Measurements from ENCODE around the gene SSBP3.

Gene SSBP3

DNA sequence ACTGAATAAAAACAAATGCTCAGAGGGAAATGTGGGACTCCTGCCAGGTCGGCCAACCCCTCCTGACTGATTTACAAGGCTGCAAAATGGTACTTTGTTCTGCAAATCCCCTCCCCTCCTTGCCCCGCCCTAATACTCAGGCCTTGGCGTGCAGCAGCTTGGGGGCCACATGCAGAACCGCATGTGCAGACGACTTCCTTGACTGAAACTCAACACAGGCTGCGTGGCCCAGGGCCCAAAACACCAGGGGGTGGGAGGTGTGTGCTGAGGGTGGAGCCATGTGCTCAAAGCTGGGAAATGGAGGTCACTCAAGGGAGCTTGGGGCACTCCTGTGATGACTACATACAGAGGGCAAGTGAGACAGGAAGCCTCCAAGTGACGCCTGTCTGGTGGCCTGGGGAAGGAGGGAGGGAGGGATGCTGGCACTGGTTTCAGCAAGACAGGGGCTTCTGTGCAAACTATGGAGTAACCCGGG, 119.0 kb downstream of the SSBP3 start:
- Histone ChIP-seq H3K27ac (ENCODE audit: low read length) (no peak overlapping the region), H3K4me1 (ENCODE audit: low read length) (no peaks in the 10 kb centered on the region), H2AFZ (ENCODE audit: low read depth, low read length) (no peak overlapping the region), H3K27me3 (ENCODE audit: low read depth, low read length) (no peaks in the 10 kb centered on the region), H3K4me3 (ENCODE audit: low read length) (no peak overlapping the region), H3K79me2 (ENCODE audit: low read length) (no peaks in the 10 kb centered on the region), H3K9ac (ENCODE audit: low read length) (no peak overlapping the region), H3K4me2 (ENCODE audit: low read length) (no peak overlapping the region), H3K36me3 (replicated peaks; ENCODE audit: low read depth, low read length) (no peaks in the 10 kb centered on the region), H4K20me1 (ENCODE audit: insufficient read depth, low read length) (no peaks in the 10 kb centered on the region), H3K9me3 (ENCODE audit: insufficient read depth, low read length) (no peaks in the 10 kb centered on the region)
- TF ChIP-seq EZH2phosphoT487 (IDR thresholded peaks at IDR 0.05; ENCODE audit: low read depth), result no peak
- TF ChIP-seq, protein P1, sequence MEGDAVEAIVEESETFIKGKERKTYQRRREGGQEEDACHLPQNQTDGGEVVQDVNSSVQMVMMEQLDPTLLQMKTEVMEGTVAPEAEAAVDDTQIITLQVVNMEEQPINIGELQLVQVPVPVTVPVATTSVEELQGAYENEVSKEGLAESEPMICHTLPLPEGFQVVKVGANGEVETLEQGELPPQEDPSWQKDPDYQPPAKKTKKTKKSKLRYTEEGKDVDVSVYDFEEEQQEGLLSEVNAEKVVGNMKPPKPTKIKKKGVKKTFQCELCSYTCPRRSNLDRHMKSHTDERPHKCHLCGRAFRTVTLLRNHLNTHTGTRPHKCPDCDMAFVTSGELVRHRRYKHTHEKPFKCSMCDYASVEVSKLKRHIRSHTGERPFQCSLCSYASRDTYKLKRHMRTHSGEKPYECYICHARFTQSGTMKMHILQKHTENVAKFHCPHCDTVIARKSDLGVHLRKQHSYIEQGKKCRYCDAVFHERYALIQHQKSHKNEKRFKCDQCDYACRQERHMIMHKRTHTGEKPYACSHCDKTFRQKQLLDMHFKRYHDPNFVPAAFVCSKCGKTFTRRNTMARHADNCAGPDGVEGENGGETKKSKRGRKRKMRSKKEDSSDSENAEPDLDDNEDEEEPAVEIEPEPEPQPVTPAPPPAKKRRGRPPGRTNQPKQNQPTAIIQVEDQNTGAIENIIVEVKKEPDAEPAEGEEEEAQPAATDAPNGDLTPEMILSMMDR (IDR thresholded peaks at IDR 0.05; ENCODE audit: low read depth, low read length), result no peak

DNA sequence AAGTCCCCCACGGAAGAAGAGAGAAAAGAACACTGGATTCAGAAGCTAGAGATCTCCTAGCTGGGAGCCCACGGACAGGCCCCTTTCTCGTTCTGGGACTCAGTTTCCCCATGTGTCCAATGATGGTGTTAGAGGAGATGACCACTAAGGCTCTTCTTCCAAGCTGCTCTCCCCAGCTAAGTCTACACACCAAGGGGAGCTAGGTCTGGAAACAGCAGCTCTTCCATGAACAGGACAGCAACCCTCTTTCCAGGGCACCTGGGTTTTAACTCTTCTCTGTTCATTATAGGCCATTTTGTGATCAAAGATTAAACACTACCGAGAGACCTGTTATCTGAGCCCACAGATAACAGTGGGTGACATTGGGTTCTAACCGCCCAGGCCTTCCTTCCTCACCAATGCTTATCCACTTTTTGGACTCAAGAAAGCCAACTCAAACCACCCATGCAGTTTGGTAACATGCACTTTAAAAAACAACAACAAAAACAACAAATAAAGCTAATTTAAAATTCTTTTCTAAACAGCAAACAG, 120.3 kb downstream of the SSBP3 start:
- H3K27ac ChIP-seq (ENCODE audit: low read length), result no peak overlapping the region
- no peaks in the 10 kb centered on the region for H3K36me3 ChIP-seq (replicated peaks; ENCODE audit: low read depth, low read length)
- no peaks in the 10 kb centered on the region for H4K20me1 ChIP-seq (ENCODE audit: insufficient read depth, low read length)
- H3K4me2 ChIP-seq (ENCODE audit: low read length), result no peak overlapping the region
- H3K9me3 ChIP-seq (ENCODE audit: insufficient read depth, low read length), result no peaks in the 10 kb centered on the region
- no peak overlapping the region for H2AFZ ChIP-seq (ENCODE audit: low read depth, low read length)
- no peak overlapping the region for H3K4me3 ChIP-seq (ENCODE audit: low read length)
- no peaks in the 10 kb centered on the region for H3K79me2 ChIP-seq (ENCODE audit: low read length)
- TF ChIP-seq, protein P1 (IDR thresholded peaks at IDR 0.05; ENCODE audit: low read depth, low read length), result no peak
- TF ChIP-seq EZH2phosphoT487 (IDR thresholded peaks at IDR 0.05; ENCODE audit: low read depth), result no peak
- H3K9ac ChIP-seq (ENCODE audit: low read length), result no peak overlapping the region
- H3K27me3 ChIP-seq (ENCODE audit: low read depth, low read length), result no peaks in the 10 kb centered on the region
- H3K4me1 ChIP-seq (ENCODE audit: low read length), result no peaks in the 10 kb centered on the region

DNA sequence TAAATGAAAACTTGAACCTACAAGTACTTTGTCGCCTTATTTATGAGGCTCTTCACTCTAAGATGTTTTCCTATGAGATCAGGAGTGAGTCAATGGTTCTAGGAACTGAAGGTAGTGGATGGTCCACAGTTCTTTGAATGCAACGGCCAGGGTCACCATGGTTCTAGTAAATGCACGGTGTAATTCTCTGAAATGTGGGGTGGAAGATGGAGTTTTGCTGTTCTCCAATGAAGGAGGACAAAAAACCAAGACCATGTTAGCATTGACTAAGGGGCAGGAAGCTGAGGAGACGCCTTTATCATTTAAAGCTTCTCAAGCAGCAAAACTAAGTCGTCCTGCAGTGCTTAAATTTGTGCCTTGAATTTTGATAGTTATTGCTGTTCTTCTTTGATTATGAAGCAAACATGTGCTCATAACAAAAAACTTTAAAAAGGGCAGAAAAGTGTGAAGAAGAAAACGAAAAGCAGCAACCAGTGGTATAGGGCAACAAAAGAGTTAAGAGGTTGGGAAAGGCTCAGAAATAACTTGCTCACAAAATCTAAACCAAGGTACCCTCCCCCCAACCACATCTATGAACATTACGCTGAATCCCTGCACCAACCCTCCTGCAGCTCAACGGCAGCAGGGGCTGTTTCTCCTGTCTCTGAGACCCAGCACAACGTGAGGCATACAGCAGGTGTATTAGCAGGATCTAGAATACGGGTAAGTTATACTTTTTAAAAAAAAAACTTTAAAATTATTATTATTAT, 121.2 kb downstream of the SSBP3 start:
- Histone ChIP-seq H3K9ac (ENCODE audit: low read length) (no peak overlapping the region), H3K79me2 (ENCODE audit: low read length) (no peaks in the 10 kb centered on the region), H3K27me3 (ENCODE audit: low read depth, low read length) (no peaks in the 10 kb centered on the region), H3K27ac (ENCODE audit: low read length) (no peak overlapping the region), H3K4me3 (ENCODE audit: low read length) (no peak overlapping the region), H3K9me3 (ENCODE audit: insufficient read depth, low read length) (no peaks in the 10 kb centered on the region), H3K4me2 (ENCODE audit: low read length) (no peak overlapping the region), H3K4me1 (ENCODE audit: low read length) (no peaks in the 10 kb centered on the region), H3K36me3 (replicated peaks; ENCODE audit: low read depth, low read length) (no peaks in the 10 kb centered on the region), H2AFZ (ENCODE audit: low read depth, low read length) (no peak overlapping the region), H4K20me1 (ENCODE audit: insufficient read depth, low read length) (no peaks in the 10 kb centered on the region)
- no peak for TF ChIP-seq EZH2phosphoT487 (IDR thresholded peaks at IDR 0.05; ENCODE audit: low read depth)
- TF ChIP-seq, protein P1 (IDR thresholded peaks at IDR 0.05; ENCODE audit: low read depth, low read length), result no peak

DNA sequence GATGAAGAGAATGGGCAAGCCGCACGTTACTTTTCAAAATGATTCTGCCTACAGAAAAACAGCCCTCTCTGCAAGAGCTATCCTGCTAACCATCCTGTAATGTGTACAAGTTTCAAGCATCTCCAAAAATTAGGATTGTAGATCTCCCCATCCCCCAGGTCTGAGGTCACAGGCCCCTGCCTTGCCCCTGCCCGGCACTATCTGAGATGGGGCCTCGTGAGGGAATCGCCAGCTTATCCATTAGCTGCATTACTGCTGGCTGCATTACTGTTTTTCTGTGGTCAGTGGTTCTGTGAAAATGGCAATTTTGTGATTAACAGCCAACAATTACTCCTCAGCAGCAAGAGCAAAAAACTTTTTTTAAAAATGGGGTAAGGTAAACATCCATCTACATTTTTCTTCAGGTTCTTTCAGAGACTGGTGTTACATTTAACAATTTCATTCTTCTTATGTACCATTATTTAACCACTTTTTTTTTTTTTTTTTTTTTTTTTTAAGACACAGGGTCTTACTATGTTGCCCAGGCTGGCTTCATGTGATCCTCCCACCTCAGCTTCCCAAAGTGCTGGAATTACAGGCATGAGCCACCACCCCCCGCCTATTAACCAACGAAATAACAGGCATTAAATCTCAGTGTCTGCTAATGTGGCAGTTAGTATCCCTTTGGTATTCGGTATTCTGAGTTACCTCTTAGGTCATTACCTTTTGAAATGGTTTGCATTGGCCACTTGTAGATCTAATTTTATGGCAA, 122.4 kb downstream of the SSBP3 start:
- no peak overlapping the region for H3K27ac ChIP-seq (ENCODE audit: low read length)
- no peaks in the 10 kb centered on the region for H3K27me3 ChIP-seq (ENCODE audit: low read depth, low read length)
- H3K4me3 ChIP-seq (ENCODE audit: low read length), result no peak overlapping the region
- no peaks in the 10 kb centered on the region for H3K36me3 ChIP-seq (replicated peaks; ENCODE audit: low read depth, low read length)
- no peaks in the 10 kb centered on the region for H3K4me1 ChIP-seq (ENCODE audit: low read length)
- no peak overlapping the region for H2AFZ ChIP-seq (ENCODE audit: low read depth, low read length)
- H3K79me2 ChIP-seq (ENCODE audit: low read length), result no peaks in the 10 kb centered on the region
- H3K9me3 ChIP-seq (ENCODE audit: insufficient read depth, low read length), result no peaks in the 10 kb centered on the region
- no peak overlapping the region for H3K4me2 ChIP-seq (ENCODE audit: low read length)
- H3K9ac ChIP-seq (ENCODE audit: low read length), result no peak overlapping the region
- TF ChIP-seq, protein P1 (IDR thresholded peaks at IDR 0.05; ENCODE audit: low read depth, low read length), result no peak
- TF ChIP-seq EZH2phosphoT487 (IDR thresholded peaks at IDR 0.05; ENCODE audit: low read depth), result no peak
- H4K20me1 ChIP-seq (ENCODE audit: insufficient read depth, low read length), result no peaks in the 10 kb centered on the region
